NCI-H69 (cell line): ENCODE results near the gene STX2.
"Not testable (repeated sequence)": the region's sequence is repeated elsewhere in the genome, so short reads cannot be mapped to it uniquely, and the experiment has no call there.

Source experiments
- DNase-seq: peaks from one replicate; lab custom pipeline; 2025; lab: John Stamatoyannopoulos, UW

The STX2 gene

DNA sequence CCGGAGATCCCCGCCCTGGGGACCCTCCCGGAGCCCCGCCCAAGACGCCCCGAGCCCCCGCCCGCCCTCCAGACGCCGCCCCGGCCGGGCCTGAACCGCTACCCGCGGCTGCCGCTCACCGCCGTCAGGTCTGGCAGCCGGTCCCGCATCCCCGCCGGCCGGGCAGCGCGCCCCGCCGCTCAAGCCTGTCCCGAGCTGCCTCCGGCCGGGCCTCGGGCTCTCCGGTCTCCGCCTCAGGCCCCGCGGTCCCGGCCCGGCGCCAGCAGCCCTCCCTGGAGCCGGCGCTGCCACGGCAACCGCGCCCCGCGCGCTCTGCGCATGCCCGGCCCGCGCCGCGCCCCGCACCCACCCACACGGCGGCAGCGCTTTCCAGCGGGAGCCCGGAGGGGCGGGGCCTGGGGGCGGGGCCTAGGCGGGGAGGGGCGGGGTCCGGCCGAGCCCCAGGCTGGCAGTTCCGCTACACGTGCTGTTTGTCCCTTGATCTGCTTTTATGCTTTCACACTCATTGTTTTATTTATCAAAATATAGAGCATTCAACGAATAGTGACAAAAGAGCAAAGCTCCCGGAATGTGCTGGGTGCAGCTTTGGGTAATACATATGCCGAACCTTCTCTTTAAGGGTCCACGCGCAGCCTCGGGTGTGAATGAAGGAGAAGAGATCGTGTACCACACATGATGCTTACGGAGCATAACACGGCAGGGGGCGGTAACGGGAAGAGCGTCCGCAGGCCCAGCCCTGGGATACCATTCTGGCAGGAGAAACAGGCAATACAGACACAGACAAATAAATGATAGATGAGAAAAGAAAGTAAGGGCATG lies at the start of gene STX2:
STX2 (minus strand) TSS at position 300 of the 819 bp plus-strand sequence; CDS start at position 149, 151 bp downstream.
- peak; percentile 91 for DNase-seq

DNA sequence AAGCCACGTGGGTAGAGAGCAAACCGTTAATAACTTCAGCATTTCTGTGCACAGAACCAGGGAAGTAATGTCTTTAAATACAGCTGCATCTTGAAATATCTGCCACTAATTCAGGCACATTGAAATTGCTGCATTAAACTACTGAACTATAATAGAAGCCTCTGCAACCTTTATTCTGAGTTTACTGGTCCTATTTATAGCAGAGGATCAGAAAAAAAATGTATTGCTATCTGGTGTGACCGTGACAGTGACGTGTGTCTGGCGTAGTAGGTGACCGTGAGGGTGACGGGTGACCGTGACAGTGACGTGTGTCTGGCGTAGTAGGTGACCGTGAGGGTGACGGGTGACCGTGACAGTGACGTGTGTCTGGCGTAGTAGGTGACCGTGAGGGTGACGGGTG lies 48.1 kb upstream of the STX2 start:
- DNase-seq, result not testable (repeated sequence)

DNA sequence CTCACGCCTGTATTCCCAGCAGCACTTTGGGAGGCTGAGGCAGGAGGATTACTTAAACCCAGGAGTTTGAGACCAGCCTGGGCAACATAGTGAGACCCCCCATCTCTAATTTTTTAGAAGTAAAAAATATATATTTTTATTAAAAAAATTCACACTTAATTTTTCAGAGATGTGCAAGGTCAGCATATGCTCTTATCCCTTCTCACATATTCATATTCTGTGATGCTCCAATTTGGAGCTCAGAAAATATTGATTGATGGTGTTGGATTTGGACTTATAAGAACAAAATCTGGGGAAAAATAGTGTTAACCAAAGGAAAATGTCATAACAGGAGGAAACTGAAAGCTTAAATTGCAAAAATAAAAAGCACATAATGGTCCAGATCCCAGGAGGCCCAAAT lies 42.5 kb upstream of the STX2 start:
- DNase-seq, result no peak

DNA sequence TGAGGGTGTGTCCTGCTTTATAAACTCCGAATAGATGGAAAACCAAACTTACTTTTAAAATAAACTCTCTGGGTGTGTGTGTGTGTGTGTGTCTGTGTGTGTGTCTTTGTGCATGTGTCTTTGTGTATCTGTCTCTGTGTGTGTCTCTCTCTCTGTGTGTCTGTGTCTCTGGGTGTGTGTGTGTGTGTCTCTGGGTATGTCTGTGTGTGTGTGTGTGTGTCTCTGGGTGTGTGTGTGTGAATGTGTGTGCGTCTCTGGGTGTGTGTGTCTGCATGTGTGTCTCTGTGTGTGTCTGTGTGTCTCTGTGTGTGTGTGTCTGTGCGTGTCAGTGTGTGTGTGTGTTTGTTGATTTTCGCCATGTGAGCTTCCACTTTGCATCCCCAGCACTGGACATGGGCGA lies 42.0 kb upstream of the STX2 start:
- no peak for DNase-seq

DNA sequence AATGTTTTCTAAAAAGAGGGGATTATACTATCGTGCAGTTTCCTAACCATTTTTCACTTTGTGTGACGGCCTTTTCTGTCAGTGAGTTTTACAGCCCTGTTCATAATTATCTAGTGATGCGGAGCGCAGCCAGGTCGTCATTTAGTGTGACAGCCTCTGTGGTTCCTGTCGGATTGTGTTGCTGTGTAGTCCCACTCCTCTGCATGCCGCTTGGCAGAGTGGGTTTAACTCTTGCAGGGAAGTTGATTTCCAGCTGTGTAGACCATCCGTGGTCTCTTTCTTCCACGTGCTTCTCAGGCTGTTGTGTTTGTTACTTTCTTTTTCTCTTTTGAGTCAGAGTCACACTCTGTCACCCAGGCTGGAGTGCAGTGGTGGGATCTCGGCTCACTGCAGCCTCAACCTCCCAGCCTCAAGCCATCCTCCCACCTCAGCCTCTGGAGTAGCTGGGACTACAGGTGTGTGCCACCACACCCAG lies 41.4 kb upstream of the STX2 start:
- peak; percentile 49 for DNase-seq

DNA sequence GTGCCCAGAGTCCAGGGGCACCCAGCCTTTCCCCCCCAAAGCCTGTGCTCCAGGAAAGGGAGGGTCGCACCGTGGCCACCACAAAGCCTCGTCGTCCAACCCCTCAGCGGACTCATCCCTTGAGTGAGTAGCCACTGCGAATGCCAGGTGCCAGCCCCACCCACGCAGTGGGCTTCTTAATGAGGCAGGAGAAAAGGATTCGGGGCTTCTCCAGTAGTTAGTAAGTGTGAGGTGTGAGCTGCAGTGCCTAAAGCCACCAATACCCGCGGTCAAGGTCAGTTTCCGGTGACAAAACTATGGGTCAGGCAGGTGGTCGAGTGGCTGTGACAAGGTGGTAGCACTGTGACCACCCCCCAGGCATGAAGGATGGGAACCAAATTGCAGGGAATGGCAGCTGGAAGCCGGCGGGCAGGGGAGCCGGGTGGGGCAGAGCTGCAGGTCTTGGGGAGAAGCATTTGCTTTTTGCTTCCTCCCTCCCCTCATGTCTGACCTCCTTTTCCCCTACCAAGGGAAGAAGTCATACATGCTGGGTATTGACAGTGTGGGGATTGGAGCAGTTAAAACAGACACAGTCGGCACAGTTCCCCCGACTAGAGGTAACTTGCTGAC lies 40.8 kb upstream of the STX2 start:
- peak; percentile 56 for DNase-seq

DNA sequence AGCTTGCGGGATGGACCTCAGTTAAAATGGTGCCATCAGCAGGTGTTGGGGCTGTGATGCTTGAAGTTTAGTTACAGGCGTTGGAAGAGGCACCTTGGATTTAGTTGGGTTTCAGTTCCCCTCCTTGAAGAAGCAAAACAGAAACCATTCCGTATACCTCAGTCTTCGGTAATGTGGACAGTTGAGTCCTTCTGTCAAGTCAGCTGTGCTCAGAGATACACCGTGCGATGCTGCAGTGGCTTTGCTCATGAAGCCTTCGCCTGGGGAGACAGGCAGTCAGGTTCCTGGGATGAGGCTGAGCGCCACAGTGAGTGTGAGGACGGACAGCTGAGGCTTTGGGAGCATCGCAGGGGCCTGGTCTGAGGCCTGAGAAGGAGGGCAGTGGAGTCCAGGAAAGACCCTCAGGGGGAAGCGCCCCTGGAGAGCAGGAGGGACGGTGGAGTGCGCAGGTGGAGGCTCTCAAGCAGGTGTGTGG lies 40.2 kb upstream of the STX2 start:
- DNase-seq, result peak; percentile 42

DNA sequence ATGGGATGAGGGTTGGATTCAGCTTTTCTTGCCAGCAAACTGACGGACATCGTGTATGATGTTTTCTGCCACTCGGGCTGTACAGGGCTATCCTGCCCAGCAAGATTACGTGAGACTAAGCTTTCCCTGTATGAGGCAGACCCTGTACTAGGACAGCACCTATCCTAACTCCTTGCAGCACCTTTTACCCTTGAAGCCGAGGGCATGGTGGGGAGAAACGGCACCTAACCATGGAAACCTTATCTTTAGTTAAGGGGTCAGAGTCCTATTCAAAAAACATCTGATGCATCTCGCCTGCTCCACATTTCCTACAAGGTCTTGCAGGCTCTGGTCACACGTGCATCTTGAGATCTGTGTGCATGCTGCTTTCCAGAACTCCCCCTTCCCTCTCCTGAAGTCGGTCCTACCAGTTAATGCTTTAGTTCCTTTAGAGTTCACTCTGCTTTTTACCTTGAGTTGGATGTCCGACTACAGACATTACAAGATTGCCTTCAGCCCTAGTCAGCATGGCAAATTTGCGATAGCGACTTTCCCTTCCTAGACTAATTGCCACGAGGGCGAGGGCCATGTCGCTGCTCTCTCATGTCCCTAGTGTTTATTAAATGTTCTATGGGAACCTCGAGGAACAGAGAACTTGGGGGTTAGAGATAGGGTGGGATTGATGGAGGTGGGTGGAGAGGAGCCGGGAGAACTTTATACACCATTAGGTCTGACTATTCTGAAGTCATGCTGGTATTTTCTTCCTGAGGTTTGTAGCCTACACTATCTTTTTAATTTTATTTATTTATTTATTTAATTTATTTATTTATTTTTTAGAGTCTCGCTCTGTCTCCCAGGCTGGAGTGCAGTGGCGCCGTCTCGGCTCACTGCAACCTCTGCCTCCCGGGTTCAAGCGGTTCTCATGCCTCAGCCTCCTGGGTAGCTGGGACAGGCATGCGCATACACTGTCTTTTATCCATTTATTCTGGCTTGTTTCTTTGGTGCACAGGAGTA lies 39.4 kb upstream of the STX2 start:
- DNase-seq, result peak; percentile 46

DNA sequence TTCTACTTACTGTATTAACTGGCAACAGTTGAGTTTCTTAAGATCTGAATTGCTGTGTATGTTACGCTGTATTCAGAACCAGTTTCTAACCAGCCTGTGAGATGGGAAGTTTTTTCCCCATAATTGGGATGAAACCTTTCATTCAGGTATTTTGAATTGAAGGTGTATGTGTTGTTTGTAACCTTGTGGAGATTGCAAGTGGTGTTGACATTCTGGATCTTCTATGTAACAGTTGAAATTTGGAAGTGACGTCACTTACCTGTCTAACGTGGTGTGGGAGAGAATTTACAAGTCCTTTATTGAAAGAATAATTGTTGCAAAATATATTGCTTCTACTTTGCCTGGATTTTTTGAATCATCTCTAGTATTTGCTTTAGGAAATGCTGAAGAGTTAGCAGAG lies 38.3 kb upstream of the STX2 start:
- DNase-seq, result no peak

DNA sequence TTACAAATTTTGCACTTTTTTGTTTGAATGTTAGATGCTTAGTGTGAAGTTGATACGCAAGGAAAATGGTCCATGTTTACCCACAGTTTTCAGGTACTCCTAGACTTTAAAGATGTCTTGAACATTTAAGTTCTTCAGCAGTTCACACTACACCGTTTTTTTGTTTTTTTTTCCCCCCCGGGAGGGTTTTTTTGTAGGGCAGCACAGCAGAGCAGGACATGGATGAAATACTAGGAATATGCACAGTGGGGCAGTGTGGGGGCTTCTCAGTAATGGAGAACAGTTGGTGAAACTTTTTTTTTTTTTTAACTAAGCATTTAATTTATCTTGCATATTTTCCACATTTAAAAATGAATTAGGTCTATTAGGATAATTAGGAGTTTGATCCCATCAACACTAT lies 37.7 kb upstream of the STX2 start:
- no peak for DNase-seq

DNA sequence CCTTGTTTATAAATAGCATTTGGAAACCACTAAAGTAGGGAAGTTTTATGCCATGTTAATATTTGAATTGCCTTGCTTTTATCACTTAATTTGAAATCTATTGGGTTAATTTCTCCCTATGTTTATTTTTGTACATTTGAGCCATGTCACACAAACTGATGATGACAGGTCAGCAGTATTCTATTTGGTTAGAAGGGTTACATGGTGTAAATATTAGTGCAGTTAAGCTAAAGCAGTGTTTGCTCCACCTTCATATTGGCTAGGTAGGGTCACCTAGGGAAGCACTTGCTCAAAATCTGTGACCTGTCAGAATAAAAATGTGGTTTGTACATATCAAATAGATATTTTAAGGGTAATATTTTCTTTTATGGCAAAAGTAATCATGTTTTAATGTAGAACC lies 37.2 kb upstream of the STX2 start:
- DNase-seq, result no peak

DNA sequence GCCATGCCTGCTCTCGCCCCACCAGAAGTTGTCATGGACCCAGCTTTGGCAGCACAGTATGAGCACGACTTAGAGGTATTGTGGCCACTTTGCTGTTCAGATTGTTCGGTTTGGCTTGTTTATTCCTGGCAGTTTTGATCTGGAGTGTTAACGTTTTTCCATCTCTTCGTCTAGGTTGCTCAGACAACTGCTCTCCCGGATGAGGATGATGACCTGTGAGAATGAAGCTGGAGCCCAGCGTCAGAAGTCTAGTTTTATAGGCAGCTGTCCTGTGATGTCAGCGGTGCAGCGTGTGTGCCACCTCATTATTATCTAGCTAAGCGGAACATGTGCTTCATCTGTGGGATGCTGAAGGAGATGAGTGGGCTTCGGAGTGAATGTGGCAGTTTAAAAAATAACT lies 36.7 kb upstream of the STX2 start:
- DNase-seq, result not testable (repeated sequence)

DNA sequence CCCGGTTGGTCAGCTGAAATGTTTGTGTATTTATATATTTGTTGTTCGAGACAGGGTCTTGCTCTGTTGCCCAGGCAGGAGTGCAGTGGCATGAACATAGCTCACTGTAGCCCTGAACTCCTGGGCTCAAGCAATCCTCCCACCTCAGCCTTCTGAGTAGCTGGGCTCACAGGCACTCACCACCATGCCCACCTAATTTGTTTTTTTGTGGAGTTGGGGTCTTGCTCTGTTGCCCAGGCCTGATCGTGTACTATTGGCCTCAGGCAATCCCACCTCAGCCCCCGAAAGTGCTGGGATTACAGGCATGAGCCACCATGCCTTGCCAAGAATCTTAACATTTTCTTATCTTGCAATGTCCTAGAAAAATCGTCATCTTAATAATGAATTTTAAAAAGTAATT lies 36.1 kb upstream of the STX2 start:
- no peak for DNase-seq

DNA sequence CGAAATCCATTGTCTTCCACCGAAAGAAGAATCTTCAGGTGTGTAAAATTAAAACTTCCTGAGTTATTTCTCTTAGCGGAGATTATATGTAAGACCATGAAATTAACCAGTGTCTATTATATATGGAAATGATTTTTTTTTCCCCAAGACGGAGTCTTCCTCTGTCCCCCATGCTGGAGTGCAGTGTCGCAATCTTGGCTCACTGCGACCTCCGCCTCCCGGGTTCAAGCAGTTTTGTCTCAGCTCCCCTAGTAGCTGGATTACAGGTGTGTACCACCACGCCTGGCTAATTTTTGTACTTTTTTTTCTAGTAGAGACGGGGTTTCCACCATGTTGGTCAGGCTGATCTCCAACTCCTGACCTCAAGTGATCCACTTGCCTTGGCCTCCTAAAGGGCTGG lies 35.6 kb upstream of the STX2 start:
- DNase-seq, result no peak

DNA sequence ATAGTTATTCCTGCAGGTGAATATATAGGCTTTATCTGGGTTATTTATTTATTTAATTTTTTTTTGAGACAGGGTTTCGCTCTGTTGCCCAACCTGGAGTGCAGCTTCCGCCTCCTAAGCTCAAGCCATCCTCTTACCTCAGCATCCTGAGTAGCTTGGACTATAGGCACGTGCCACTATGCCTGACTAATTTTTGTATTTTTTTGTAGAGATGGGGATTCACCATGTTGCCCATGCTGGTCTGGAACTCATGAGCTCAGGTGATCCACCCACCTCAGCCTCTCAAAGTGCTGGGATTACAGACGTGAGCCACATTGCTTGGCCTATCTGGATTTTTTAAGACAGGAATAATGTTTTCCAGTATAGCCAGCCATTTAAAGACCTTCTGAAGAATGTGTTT lies 34.8 kb upstream of the STX2 start:
- DNase-seq, result no peak

DNA sequence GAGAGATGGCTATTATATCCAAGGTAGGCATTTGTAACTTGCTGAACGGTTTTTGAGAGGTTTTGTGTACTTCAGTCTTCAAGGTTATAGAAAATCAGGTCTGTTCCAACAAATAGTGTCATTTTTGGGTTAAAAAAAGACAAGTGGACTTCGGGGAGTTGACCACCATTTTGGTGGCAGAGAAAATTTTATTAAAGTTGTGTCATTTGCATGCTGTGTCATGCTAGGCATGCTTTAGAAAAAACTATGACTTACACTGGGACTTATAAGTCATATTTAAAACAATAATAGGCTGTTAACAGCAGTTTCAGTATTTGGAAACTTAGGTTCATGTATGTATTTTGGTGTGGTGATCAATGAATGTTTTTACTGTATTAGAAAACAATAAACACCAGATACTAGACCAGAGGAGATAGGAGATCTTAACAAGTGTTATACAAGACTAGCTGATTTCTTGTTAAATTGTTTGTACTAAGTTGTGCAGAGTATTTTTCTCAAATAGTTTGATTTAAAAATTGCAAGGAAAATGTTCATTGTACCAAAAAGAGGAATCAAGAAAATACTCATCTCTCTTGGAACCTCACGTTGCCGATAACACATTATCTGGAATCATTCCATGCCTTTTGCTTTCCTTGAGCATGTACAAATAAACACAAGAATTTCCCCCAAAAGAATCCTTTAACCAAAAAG lies 34.2 kb upstream of the STX2 start:
- DNase-seq, result no peak

DNA sequence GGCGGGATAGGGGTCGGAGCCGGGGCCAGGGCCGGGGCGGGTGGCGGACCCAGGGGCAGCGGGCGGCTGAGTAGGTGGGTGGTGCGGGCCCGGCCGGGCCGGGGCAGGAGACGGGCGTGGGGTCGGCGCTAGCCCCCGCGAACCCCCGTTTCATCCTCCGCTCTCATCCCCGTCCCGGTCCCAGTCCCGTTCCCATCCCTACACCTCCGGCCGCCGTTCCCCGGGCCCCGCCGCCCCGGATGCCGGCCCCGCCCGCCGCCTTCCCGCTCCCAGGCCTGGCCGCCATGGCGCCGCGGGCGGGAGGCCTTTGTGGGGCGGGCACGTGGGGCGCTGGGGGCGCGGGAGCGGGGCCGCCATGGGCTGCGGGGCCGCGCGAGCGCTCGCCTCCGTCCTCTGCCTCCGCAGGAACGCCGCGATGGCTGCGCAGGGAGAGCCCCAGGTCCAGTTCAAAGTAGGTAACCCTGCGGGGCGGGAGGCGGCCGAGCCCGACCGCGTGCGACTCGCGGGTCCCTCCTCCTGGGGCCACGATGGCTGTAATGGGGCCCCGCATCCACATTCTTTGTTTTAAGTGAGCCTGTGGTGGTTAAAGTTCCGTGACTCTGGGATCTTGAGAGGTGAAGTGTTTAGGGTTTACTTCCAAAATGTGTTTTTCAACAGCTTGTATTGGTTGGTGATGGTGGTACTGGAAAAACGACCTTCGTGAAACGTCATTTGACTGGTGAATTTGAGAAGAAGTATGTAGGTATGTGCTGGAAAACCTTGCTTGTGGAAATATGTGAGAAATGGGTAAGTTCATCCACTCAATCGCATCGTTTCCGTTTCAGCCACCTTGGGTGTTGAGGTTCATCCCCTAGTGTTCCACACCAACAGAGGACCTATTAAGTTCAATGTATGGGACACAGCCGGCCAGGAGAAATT lies 33.4 kb upstream of the STX2 start:
- DNase-seq, result peak; percentile 74

DNA sequence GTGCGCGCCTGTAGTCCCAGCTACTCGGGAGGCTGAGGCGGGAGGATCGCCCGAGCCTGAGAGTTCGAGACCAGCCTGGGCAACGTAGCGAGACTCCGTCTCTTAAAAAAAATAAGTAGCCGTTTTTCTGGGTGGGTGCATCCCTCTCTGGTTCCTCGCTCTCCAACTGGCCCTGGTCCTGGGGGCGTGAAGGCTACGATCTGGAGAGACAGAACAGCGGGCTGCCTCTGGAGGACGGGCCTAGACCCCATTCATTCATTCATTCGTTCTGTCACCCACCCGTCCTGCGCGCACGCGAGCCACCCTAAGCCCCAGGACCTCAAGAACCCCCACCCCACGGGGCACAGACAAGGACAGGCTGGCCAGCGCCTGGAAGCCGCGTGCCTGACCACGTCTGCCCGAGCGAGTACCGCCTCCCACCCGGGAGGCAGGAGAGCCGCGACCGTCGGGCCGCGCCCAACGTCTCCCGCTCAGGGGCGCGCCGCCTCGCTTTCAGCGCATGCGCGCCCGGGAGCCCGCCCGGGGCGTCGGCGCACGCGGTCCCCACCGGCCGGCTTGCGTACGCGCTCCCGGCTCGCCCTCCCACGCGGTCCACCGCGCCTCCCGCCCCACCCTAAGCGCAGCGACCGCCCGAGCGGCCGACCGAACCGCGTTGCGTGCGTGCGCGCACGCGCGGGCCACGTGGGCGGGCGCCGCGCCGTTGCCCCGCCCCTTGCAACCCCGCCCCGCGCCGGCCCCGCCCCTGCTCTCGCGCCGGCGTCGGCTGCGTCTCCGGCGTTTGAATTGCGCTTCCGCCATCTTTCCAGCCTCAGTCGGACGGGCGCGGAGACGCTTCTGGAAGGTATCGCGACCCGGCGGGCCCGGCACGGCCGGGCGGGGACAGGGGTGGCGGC lies 32.5 kb upstream of the STX2 start, which contains the start of gene RAN:
RAN (plus strand) TSS at position 781 of the 893 bp plus-strand sequence. CDS start 528 bp downstream, outside the sequence.
- DNase-seq, result peak; percentile 97
